Endothelial cell of umbilical vein (primary cell): ENCODE measurements around the gene ETNK1. TPM values are rescaled to one million over a fixed set of nuclear protein-coding genes. Genes with fewer than 3 reads are reported as not detected.

Source experiments
- BruUV-seq: library from RNA; stranded (reverse); fragments of 400-500 nt; replicated peaks from 2 replicates; lab custom pipeline; 2021; lab: Mats Ljungman, UMichigan
- CTCF ChIA-PET: fragments of 300-600, 350-600 bp; sonication (Branson Sonifier 250); formaldehyde crosslinking; loops from one replicate; lab custom pipeline; 2021; ENCODE audit warnings: antibody characterized with exemption, inconsistent platforms; lab: Charles Lee
- POLR2A ChIA-PET: fragments of 300-600, 350-600 bp; sonication (Branson Sonifier 250); formaldehyde crosslinking; loops from one replicate; lab custom pipeline; 2021; ENCODE audit warnings: antibody characterized with exemption, inconsistent platforms; lab: Charles Lee
- DNase-seq: peaks from one replicate; pipeline ENCODE4 v3.0.0-alpha.2; 2011; ENCODE audit warnings: low read depth, low spot score
- FAIRE-seq: peaks from 2 replicates; lab custom pipeline; 2011; peaks lifted over from hg19 to GRCh38; lab: Jason Lieb, UNC
- H2AFZ ChIP-seq: 2 replicates; pipeline ENCODE4 v1.6.0; 2012; ENCODE audit warnings: low read depth, low read length, control low read depth, inconsistent platforms
- H3K27ac ChIP-seq: 2 replicates; pipeline ENCODE4 v1.5.1; 2011; ENCODE audit warnings: low read depth, mild to moderate bottlenecking, control low read depth, low read length, moderate library complexity; ENCODE audit not compliant: insufficient read depth
- H3K27me3 ChIP-seq, 2 experiments: 2 replicates each; pipeline versions ENCODE4 v1.6.0 to v1.6.1; 2011; ENCODE audit warnings: low read length in 2 of 2, mixed read lengths in 1 of 2; ENCODE audit not compliant: control insufficient read depth in 2 of 2, insufficient read depth in 2 of 2
- H3K36me3 ChIP-seq, 2 experiments: 2 replicates in 1 of 2; 3 replicates in 1 of 2; pipeline ENCODE4 v1.5.1; 2011; ENCODE audit warnings: low read length in 2 of 2, mild to moderate bottlenecking in 1 of 2, moderate library complexity in 1 of 2; ENCODE audit not compliant: control insufficient read depth in 2 of 2, insufficient read depth in 2 of 2; ENCODE audit errors: extremely low read depth in 1 of 2
- H3K4me1 ChIP-seq: 3 replicates; pipeline ENCODE4 v1.5.1; 2011; ENCODE audit warnings: mild to moderate bottlenecking, low read length; ENCODE audit not compliant: control insufficient read depth, insufficient read depth; ENCODE audit errors: extremely low read depth
- H3K4me2 ChIP-seq: 2 replicates; pipeline ENCODE4 v1.6.1; 2011; ENCODE audit warnings: low read length, control low read depth, mixed read lengths; ENCODE audit not compliant: insufficient read depth
- H3K4me3 ChIP-seq, 3 experiments: fragments of 200-600 bp in 1 of 3; sonication (generic), shearing (Covaris generic) in 1 of 3; replicated peaks in 1 of 3; 2 replicates each; pipeline ENCODE4 v1.5.1; 2011 to 2016; ENCODE audit warnings: control low read depth in 3 of 3, low read length in 3 of 3, mild to moderate bottlenecking in 2 of 3, inconsistent platforms in 1 of 3, low read depth in 1 of 3, moderate library complexity in 1 of 3; ENCODE audit not compliant: insufficient read depth in 1 of 3
- H3K79me2 ChIP-seq: 2 replicates; pipeline ENCODE4 v1.6.0; 2012; ENCODE audit warnings: low read length, inconsistent platforms; ENCODE audit not compliant: control insufficient read depth, insufficient read depth
- H3K9ac ChIP-seq: replicated peaks from 2 replicates; pipeline ENCODE3; 2011; ENCODE audit warnings: low read length, control low read depth; ENCODE audit not compliant: insufficient read depth; ENCODE audit errors: extremely low read depth
- H3K9me1 ChIP-seq: replicated peaks from 3 replicates; pipeline ENCODE4 v1.6.0; 2011; ENCODE audit warnings: mild to moderate bottlenecking, low read length; ENCODE audit not compliant: control insufficient read depth, insufficient read depth; ENCODE audit errors: extremely low read depth
- H3K9me3 ChIP-seq: replicated peaks from 2 replicates; pipeline ENCODE4 v1.5.1; 2012; ENCODE audit warnings: low read length, inconsistent platforms; ENCODE audit not compliant: control insufficient read depth, insufficient read depth
- H4K20me1 ChIP-seq: replicated peaks from 2 replicates; pipeline ENCODE3; 2011; ENCODE audit warnings: mild to moderate bottlenecking, low read length; ENCODE audit not compliant: control insufficient read depth, insufficient read depth; ENCODE audit errors: extremely low read depth
- FOS ChIP-seq: IDR thresholded peaks from 2 replicates; pipeline ENCODE4 v1.6.1; 2011; ENCODE audit warnings: mild to moderate bottlenecking, low read length, moderate library complexity, borderline replicate concordance; ENCODE audit not compliant: insufficient read depth
- GATA2 ChIP-seq: IDR thresholded peaks from 2 replicates; pipeline ENCODE4 v1.7.0; 2011; ENCODE audit warnings: low read depth, mild to moderate bottlenecking, moderate library complexity, mixed read lengths, low read length; ENCODE audit not compliant: insufficient read length, insufficient read depth
- JUN ChIP-seq: IDR thresholded peaks from 2 replicates; pipeline ENCODE4 v1.6.1; 2011; ENCODE audit warnings: borderline replicate concordance, low read depth; ENCODE audit not compliant: insufficient read length, insufficient read depth
- MAX ChIP-seq: IDR thresholded peaks from 2 replicates; pipeline ENCODE4 v1.6.1; 2011; ENCODE audit not compliant: insufficient read depth, insufficient read length
- MYC ChIP-seq: IDR thresholded peaks from one replicate; pipeline ENCODE4 v1.6.1; 2011; ENCODE audit warnings: mild to moderate bottlenecking, low read depth, low read length
- dilution Hi-C: fragments of 300-500 bp; cut with MboI; formaldehyde crosslinking; loops from one replicate; pipeline ENCODE4 v1.15.0; 2019; ENCODE audit warnings: low sequenced_read_pairs; ENCODE audit not compliant: extremely low pct_ligation_motif_present
- intact Hi-C: fragments of 100-400 bp; cut with micrococcal nuclease; formaldehyde crosslinking; loops from one replicate; pipeline ENCODE4 v1.10.0; 2022
- polyA plus RNA-seq, 4 experiments: library from polyadenylated mRNA; depleted of rRNA in 3 of 4; stranded (reverse) in 3 of 4; unstranded in 1 of 4; fragments of >200 nt; gene quantifications; 2 replicates each; pipeline versions ENCODE4 v1.2.1 to v1.2.3, GENCODE V29; 2011 to 2012; ENCODE audit warnings: missing spikeins in 1 of 4
- total RNA-seq: library from RNA; stranded (reverse); gene quantifications from 2 replicates; pipeline ENCODE4 v1.2.3, GENCODE V29; 2021
- TF ChIP-seq, protein P1 (sequence below), 2 donors: IDR thresholded peaks; 1 replicate in 1 of 2; 2 replicates in 1 of 2; pipeline ENCODE4 v1.5.1; 2011; ENCODE audit warnings: low read length in 2 of 2, mild to moderate bottlenecking in 2 of 2, moderate library complexity in 2 of 2, control low read depth in 1 of 2, inconsistent platforms in 1 of 2, low read depth in 1 of 2; ENCODE audit not compliant: insufficient read depth in 1 of 2; ENCODE audit errors: extremely low read depth in 1 of 2

ETNK1 gene
- total and polyA plus RNA-seq, 2 donors (not counting 3 experiments of a cell fraction or from before 2014, with no cell fraction given), result 11.4 to 68.4 TPM

- H3K36me3 ChIP-seq, result peaks cover 0 to 9% of the 10 kb centered on the region in 2 experiments
- no peak overlapping the region for H3K4me3 ChIP-seq
- no peak for TF ChIP-seq FOS
- no peak for TF ChIP-seq JUN
- no peak for TF ChIP-seq MYC
- TF ChIP-seq MAX, result no peak
- TF ChIP-seq, protein P1, sequence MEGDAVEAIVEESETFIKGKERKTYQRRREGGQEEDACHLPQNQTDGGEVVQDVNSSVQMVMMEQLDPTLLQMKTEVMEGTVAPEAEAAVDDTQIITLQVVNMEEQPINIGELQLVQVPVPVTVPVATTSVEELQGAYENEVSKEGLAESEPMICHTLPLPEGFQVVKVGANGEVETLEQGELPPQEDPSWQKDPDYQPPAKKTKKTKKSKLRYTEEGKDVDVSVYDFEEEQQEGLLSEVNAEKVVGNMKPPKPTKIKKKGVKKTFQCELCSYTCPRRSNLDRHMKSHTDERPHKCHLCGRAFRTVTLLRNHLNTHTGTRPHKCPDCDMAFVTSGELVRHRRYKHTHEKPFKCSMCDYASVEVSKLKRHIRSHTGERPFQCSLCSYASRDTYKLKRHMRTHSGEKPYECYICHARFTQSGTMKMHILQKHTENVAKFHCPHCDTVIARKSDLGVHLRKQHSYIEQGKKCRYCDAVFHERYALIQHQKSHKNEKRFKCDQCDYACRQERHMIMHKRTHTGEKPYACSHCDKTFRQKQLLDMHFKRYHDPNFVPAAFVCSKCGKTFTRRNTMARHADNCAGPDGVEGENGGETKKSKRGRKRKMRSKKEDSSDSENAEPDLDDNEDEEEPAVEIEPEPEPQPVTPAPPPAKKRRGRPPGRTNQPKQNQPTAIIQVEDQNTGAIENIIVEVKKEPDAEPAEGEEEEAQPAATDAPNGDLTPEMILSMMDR (IDR thresholded peaks at IDR 0.05; ENCODE audit: extremely low read depth in 1 of 2, insufficient read depth in 1 of 2, low read depth in 1 of 2, low read length in 2 of 2), result no peak
- TF ChIP-seq GATA2, result no peak
- ChIA-PET CTCF (interaction anchor here (0.9 to 1.5 kb wide), 4 partner anchors 11 to 124 kb away, joined by 3 to 9 read pairs (median 3); partner anchors contain the start of gene C2CD5), POLR2A (no interaction called here)
- no peaks in the 10 kb centered on the region for H3K9me3 ChIP-seq
- no peak overlapping the region for H2AFZ ChIP-seq
- no peaks in the 10 kb centered on the region for H3K4me1 ChIP-seq
- no peaks in the 10 kb centered on the region for H4K20me1 ChIP-seq
- no peaks in the 10 kb centered on the region for H3K79me2 ChIP-seq
- no TSS peak for BruUV-seq
- no peaks in the 10 kb centered on the region for H3K27me3 ChIP-seq
- intact Hi-C loops, result no loop called here
- no peaks in the 10 kb centered on the region for H3K9me1 ChIP-seq
- no peak overlapping the region for H3K27ac ChIP-seq
- no peak overlapping the region for H3K4me2 ChIP-seq
- FAIRE-seq (no peak), DNase-seq (no peak)
- dilution Hi-C loops, result no loop called here
- H3K9ac ChIP-seq, result no peak overlapping the region
These were observed 43.5 kb downstream of the ETNK1 start for GRCh38 chr12:22668441-22668840.
